ELF-1 (cell line): ENCODE results near the gene HNRNPA0.
"Not testable (repeated sequence)": the region's sequence is repeated elsewhere in the genome, so short reads cannot be mapped to it uniquely, and the experiment has no call there.

Experiments
- DNase-seq: peaks from one replicate; pipeline ENCODE4 v3.0.0-alpha.2; 2016; ENCODE audit warnings: low read depth, low spot score

The HNRNPA0 gene

GRCh38 chr5:137754188-137754960 is at the start of gene HNRNPA0:
HNRNPA0 (minus strand) TSS chr5:137754363; CDS start chr5:137754066, 297 bp downstream.
- peak; percentile 98 for DNase-seq

- no peak for DNase-seq
These were observed 48.4 kb upstream of the HNRNPA0 start for GRCh38 chr5:137802282-137803210.

- no peak for DNase-seq
These were observed 46.7 kb upstream of the HNRNPA0 start for GRCh38 chr5:137800700-137801411.

GRCh38 chr5:137796279-137796678 is 42.1 kb upstream of the HNRNPA0 start:
- DNase-seq, result no peak

GRCh38 chr5:137794863-137795262 is 40.7 kb upstream of the HNRNPA0 start:
- no peak for DNase-seq

- no peak for DNase-seq
These were observed 38.1 kb upstream of the HNRNPA0 start for GRCh38 chr5:137792303-137792702.

GRCh38 chr5:137791799-137792198 is 37.6 kb upstream of the HNRNPA0 start:
- no peak for DNase-seq

- DNase-seq, result no peak
These were observed 37.2 kb upstream of the HNRNPA0 start for GRCh38 chr5:137791387-137791786.

- not testable (repeated sequence) for DNase-seq
These were observed 34.4 kb upstream of the HNRNPA0 start for GRCh38 chr5:137788560-137788959.

GRCh38 chr5:137782984-137783536 is 28.9 kb upstream of the HNRNPA0 start:
- DNase-seq, result no peak

- DNase-seq, result no peak
These were observed 27.9 kb upstream of the HNRNPA0 start for GRCh38 chr5:137782055-137782454.

GRCh38 chr5:137778772-137779564 is 24.8 kb upstream of the HNRNPA0 start:
- no peak for DNase-seq

- DNase-seq, result not testable (repeated sequence)
These were observed 13.8 kb upstream of the HNRNPA0 start for GRCh38 chr5:137767937-137768336.

- no peak for DNase-seq
These were observed 7.4 kb upstream of the HNRNPA0 start for GRCh38 chr5:137761566-137761965.

- DNase-seq, result no peak
These were observed 6.8 kb upstream of the HNRNPA0 start for GRCh38 chr5:137760719-137761516.

GRCh38 chr5:137760294-137760693 is 6.1 kb upstream of the HNRNPA0 start:
- DNase-seq, result no peak

- DNase-seq, result no peak
These were observed 4.6 kb upstream of the HNRNPA0 start for GRCh38 chr5:137758715-137759306.

GRCh38 chr5:137758121-137758520 is 4.0 kb upstream of the HNRNPA0 start:
- no peak for DNase-seq

- no peak for DNase-seq
These were observed 3.5 kb upstream of the HNRNPA0 start for GRCh38 chr5:137757634-137758033.
